ENCODE results near the gene TC2N.
"Not testable (repeated sequence)": the region's sequence is repeated elsewhere in the genome, so short reads cannot be mapped to it uniquely, and the experiment has no call there.

The TC2N gene

GRCh38 chr14:91904483-91904882 lies 37.1 kb upstream of the TC2N start:
- no peak for TF ChIP-seq CTCF (IDR thresholded peaks at IDR 0.05)
- peak overlapping the region; percentile 20 to 95 for H3K27ac ChIP-seq
- no peak overlapping the region for H3K4me3 ChIP-seq
- no peak for DNase-seq (ENCODE audit: low spot score)

- no peak for TF ChIP-seq CTCF (IDR thresholded peaks at IDR 0.05)
- Histone ChIP-seq H3K27ac (peak overlapping the region; percentile 48 to 95), H3K4me3 (no peak overlapping the region)
- no peak for DNase-seq (ENCODE audit: low spot score)
Observed at GRCh38 chr14:91903070-91903469, 35.7 kb upstream of the TC2N start.

GRCh38 chr14:91902336-91902735 lies 35.0 kb upstream of the TC2N start:
- DNase-seq (ENCODE audit: low spot score), result no peak
- no peak for TF ChIP-seq CTCF (IDR thresholded peaks at IDR 0.05)
- Histone ChIP-seq H3K27ac (peak overlapping the region; percentile 79 to 95), H3K4me3 (no peak overlapping the region)

GRCh38 chr14:91901449-91902226 lies 34.3 kb upstream of the TC2N start:
- no peak for TF ChIP-seq CTCF (IDR thresholded peaks at IDR 0.05)
- peak overlapping the region; percentile 79 to 95 for H3K27ac ChIP-seq
- H3K4me3 ChIP-seq, result no peak overlapping the region
- DNase-seq (ENCODE audit: low spot score), result no peak

- DNase-seq (ENCODE audit: low spot score), result no peak
- TF ChIP-seq CTCF (IDR thresholded peaks at IDR 0.05), result no peak
- H3K27ac ChIP-seq, result peak overlapping the region; percentile 79 to 95
Observed at GRCh38 chr14:91899806-91900205, 32.5 kb upstream of the TC2N start.

GRCh38 chr14:91899213-91899612 lies 31.9 kb upstream of the TC2N start:
- TF ChIP-seq CTCF (IDR thresholded peaks at IDR 0.05), result no peak
- H3K4me3 ChIP-seq, result no peak overlapping the region

More at GRCh38 chr14:91899806-91900205, 32.5 kb upstream of the TC2N start:
- H3K4me3 ChIP-seq, result no peak overlapping the region

GRCh38 chr14:91898372-91898771 lies 31.0 kb upstream of the TC2N start:
- Histone ChIP-seq H3K27ac (peak overlapping the region; percentile 79 to 95), H3K4me3 (peak overlapping the region; percentile 12)
- no peak for TF ChIP-seq CTCF (IDR thresholded peaks at IDR 0.05)
- no peak for DNase-seq (ENCODE audit: low spot score)

More at GRCh38 chr14:91899213-91899612, 31.9 kb upstream of the TC2N start:
- no peak for DNase-seq (ENCODE audit: low spot score)
- peak overlapping the region; percentile 79 to 95 for H3K27ac ChIP-seq

- peak overlapping the region; percentile 79 to 95 for H3K27ac ChIP-seq
- not testable (repeated sequence) for H3K4me3 ChIP-seq; DNase-seq (ENCODE audit: low spot score)
Observed at GRCh38 chr14:91897716-91898115, 30.4 kb upstream of the TC2N start.

Measured in coronary artery (tissue), 2 donors.